Astrocyte of the spinal cord (primary cell): ENCODE data around the gene RETREG3.

Experiments used
- DNase-seq: peaks from one replicate; pipeline ENCODE4 v3.0.0; 2011; ENCODE audit warnings: low read depth, low spot score
- H3K4me3 ChIP-seq: 2 replicates; pipeline ENCODE4 v1.5.1; 2011; ENCODE audit warnings: low read depth, mild to moderate bottlenecking, low read length, moderate library complexity
- CTCF ChIP-seq: IDR thresholded peaks from 2 replicates; pipeline ENCODE4 v1.5.1; 2012; ENCODE audit warnings: low read depth, mild to moderate bottlenecking, low read length, inconsistent platforms
- in situ Hi-C: cut with HindIII; loops from 2 replicates; pipeline ENCODE4 v1.10.0; 2017; ENCODE audit warnings: low sequenced_read_pairs

RETREG3 gene

GRCh38 chr17:42537156-42537805, 71.9 kb downstream of the RETREG3 start:
- DNase-seq: no peak
- TF ChIP-seq CTCF: no peak
- peak overlapping the region; percentile 50 for H3K4me3 ChIP-seq
- in situ Hi-C loops: no loop called here

- DNase-seq: peak; percentile 74
- TF ChIP-seq CTCF: no peak
- in situ Hi-C loops: no loop called here
- peak overlapping the region; percentile 50 for H3K4me3 ChIP-seq
Measured at GRCh38 chr17:42536372-42537155, 72.6 kb downstream of the RETREG3 start.

GRCh38 chr17:42536048-42536371, 73.2 kb downstream of the RETREG3 start, which contains the start of gene NAGLU:
Gene NAGLU, plus strand, starts transcription at chr17:42536241. Its CDS starts 32 bp downstream, at chr17:42536273.
- in situ Hi-C loops: no loop called here
- peak; percentile 82 for DNase-seq
- no peak for TF ChIP-seq CTCF
- H3K4me3 ChIP-seq: peak within 1 kb of the TSS; percentile 50

- in situ Hi-C loops: no loop called here
- TF ChIP-seq CTCF: no peak
- H3K4me3 ChIP-seq: peak overlapping the region; percentile 50
- no peak for DNase-seq
Measured at GRCh38 chr17:42535155-42536047, 73.8 kb downstream of the RETREG3 start.

- DNase-seq: no peak
- TF ChIP-seq CTCF: peak; percentile 32
- in situ Hi-C loops: no loop called here
- H3K4me3 ChIP-seq: peak overlapping the region; percentile 37
Measured at GRCh38 chr17:42531455-42532354, 77.5 kb downstream of the RETREG3 start.
